ENCODE results near the gene NCKAP5. TPM values are rescaled to one million over a fixed set of nuclear protein-coding genes. Genes with fewer than 3 reads are reported as not detected.

The NCKAP5 gene
- total and polyA plus RNA-seq, 2 experiments from 2014 or later: 2.2 to 5.5 TPM

- TF ChIP-seq, protein P1, sequence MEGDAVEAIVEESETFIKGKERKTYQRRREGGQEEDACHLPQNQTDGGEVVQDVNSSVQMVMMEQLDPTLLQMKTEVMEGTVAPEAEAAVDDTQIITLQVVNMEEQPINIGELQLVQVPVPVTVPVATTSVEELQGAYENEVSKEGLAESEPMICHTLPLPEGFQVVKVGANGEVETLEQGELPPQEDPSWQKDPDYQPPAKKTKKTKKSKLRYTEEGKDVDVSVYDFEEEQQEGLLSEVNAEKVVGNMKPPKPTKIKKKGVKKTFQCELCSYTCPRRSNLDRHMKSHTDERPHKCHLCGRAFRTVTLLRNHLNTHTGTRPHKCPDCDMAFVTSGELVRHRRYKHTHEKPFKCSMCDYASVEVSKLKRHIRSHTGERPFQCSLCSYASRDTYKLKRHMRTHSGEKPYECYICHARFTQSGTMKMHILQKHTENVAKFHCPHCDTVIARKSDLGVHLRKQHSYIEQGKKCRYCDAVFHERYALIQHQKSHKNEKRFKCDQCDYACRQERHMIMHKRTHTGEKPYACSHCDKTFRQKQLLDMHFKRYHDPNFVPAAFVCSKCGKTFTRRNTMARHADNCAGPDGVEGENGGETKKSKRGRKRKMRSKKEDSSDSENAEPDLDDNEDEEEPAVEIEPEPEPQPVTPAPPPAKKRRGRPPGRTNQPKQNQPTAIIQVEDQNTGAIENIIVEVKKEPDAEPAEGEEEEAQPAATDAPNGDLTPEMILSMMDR (IDR thresholded peaks at IDR 0.05; ENCODE audit: poor library complexity): no peak
- TF ChIP-seq EZH2 (IDR thresholded peaks at IDR 0.05; ENCODE audit: borderline replicate concordance) (no peak), EZH2phosphoT487 (IDR thresholded peaks at IDR 0.05; ENCODE audit: low read depth, severe bottlenecking, unreplicated experiment) (no peak)
- Histone ChIP-seq H3K27ac (no peak overlapping the region), H3K4me3 (no peak overlapping the region), H3K9me2 (replicated peaks; ENCODE audit: insufficient read depth) (no peaks in the 10 kb centered on the region), H2AFZ (no peak overlapping the region), H3K4me2 (no peak overlapping the region), H3K36me3 (replicated peaks; ENCODE audit: insufficient read depth, low read depth) (no peaks in the 10 kb centered on the region), H3K9me3 (ENCODE audit: low read depth) (no peaks in the 10 kb centered on the region), H3K79me2 (no peaks in the 10 kb centered on the region), H4K20me1 (ENCODE audit: insufficient read depth, poor library complexity, severe bottlenecking) (no peaks in the 10 kb centered on the region), H3K4me1 (ENCODE audit: insufficient read depth) (peaks cover 10% of the 10 kb centered on the region), H3K27me3 (no peaks in the 10 kb centered on the region)
- DNase-seq (ENCODE audit: low spot score): no peak
- WGBS (ENCODE audit: low lambda C conversion rate, missing lambda C conversion rate): 94% methylated on average over 1 of the region's 1 CpG
These were observed 444.9 kb downstream of the NCKAP5 start for GRCh38 chr2:133123393-133123792.

DNA sequence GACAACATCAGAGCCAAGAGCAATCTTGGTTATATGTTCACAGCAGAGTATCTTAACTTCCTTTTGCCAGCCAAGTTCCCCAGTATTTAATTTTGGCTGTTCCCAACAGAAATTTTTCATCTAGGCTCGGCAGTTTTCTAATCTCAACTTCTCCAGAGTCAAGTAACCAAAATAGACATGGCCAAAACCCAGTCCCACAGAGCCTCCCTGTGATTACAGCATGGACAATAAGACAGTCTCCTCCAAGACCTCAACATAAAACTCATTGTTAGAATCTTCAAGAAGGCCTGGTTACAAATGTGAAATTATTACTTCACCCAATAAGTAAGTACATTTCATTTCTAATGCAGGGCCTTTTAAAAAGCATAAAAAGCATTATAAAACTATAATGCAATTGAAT lies 445.7 kb downstream of the NCKAP5 start:
- DNase-seq (ENCODE audit: low spot score): no peak
- WGBS (ENCODE audit: low lambda C conversion rate, missing lambda C conversion rate): 71% methylated on average over 1 of the region's 1 CpG

DNA sequence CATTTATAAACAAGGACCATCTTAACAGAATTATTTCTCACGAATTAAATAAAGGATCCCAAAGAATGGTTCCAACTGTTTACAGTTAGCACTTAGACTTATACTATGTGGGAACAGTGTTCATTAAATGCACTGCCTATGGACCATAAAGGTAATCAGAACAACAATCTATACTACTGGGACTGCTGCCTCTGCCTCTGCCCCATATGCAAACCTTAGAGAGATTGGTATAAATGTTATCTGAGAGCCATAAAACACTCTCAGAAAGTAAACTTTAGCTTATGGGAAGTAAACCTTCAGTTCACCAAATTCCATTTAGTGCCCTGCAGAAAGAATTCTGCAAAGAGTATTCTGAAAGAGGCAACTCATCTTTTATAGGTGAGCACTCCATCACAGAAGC lies 448.0 kb downstream of the NCKAP5 start:
- Histone ChIP-seq H3K27me3 (no peaks in the 10 kb centered on the region), H3K79me2 (no peaks in the 10 kb centered on the region), H3K4me2 (no peak overlapping the region), H3K4me3 (no peak overlapping the region), H3K27ac (no peak overlapping the region), H3K4me1 (ENCODE audit: insufficient read depth) (peaks cover 10% of the 10 kb centered on the region), H4K20me1 (ENCODE audit: insufficient read depth, poor library complexity, severe bottlenecking) (no peaks in the 10 kb centered on the region), H3K36me3 (replicated peaks; ENCODE audit: insufficient read depth, low read depth) (no peaks in the 10 kb centered on the region), H2AFZ (no peak overlapping the region), H3K9me3 (ENCODE audit: low read depth) (no peaks in the 10 kb centered on the region), H3K9me2 (replicated peaks; ENCODE audit: insufficient read depth) (no peaks in the 10 kb centered on the region)
- no peak for DNase-seq (ENCODE audit: low spot score)
- WGBS (ENCODE audit: low lambda C conversion rate, missing lambda C conversion rate): 66% methylated on average over 1 of the region's 1 CpG
- TF ChIP-seq EZH2 (IDR thresholded peaks at IDR 0.05; ENCODE audit: borderline replicate concordance) (no peak), EZH2phosphoT487 (IDR thresholded peaks at IDR 0.05; ENCODE audit: low read depth, severe bottlenecking, unreplicated experiment) (no peak)
- TF ChIP-seq, protein P1 (IDR thresholded peaks at IDR 0.05; ENCODE audit: poor library complexity): no peak

More for the DNA sequence above, 445.7 kb downstream of the NCKAP5 start:
- H3K4me1 ChIP-seq (ENCODE audit: insufficient read depth): peaks cover 10% of the 10 kb centered on the region
- no peaks in the 10 kb centered on the region for H3K79me2 ChIP-seq
- no peaks in the 10 kb centered on the region for H3K9me3 ChIP-seq (ENCODE audit: low read depth)
- no peak overlapping the region for H2AFZ ChIP-seq
- no peaks in the 10 kb centered on the region for H3K9me2 ChIP-seq (replicated peaks; ENCODE audit: insufficient read depth)
- H4K20me1 ChIP-seq (ENCODE audit: insufficient read depth, poor library complexity, severe bottlenecking): no peaks in the 10 kb centered on the region
- no peaks in the 10 kb centered on the region for H3K27me3 ChIP-seq
- no peak overlapping the region for H3K4me3 ChIP-seq
- H3K4me2 ChIP-seq: no peak overlapping the region
- no peak for TF ChIP-seq EZH2 (IDR thresholded peaks at IDR 0.05; ENCODE audit: borderline replicate concordance)
- TF ChIP-seq, protein P1 (IDR thresholded peaks at IDR 0.05; ENCODE audit: poor library complexity): no peak
- no peak for TF ChIP-seq EZH2phosphoT487 (IDR thresholded peaks at IDR 0.05; ENCODE audit: low read depth, severe bottlenecking, unreplicated experiment)
- no peaks in the 10 kb centered on the region for H3K36me3 ChIP-seq (replicated peaks; ENCODE audit: insufficient read depth, low read depth)
- H3K27ac ChIP-seq: no peak overlapping the region

DNA sequence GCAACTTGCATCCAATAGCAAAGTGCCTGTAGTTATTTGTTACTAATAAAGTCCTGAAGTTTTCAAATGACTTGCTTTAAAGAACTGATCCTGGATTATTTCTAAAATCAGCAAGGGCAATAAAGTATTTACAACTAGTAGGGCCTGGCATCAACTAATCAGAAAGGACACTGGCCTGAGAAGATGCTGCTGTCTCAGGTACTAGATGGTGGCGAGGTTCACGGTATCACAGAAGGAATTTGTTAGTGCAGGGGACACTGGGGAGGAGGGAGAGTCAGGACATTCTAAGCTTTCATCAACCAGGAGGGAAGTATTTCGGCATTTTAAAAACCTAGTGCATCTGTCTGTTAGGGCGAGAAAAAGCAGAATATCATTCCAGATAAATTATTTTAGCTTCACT lies 458.1 kb downstream of the NCKAP5 start:
- Histone ChIP-seq H3K4me2 (no peak overlapping the region), H2AFZ (no peak overlapping the region), H3K27ac (no peak overlapping the region), H3K4me3 (no peak overlapping the region), H3K4me1 (ENCODE audit: insufficient read depth) (no peaks in the 10 kb centered on the region), H3K36me3 (replicated peaks; ENCODE audit: insufficient read depth, low read depth) (no peaks in the 10 kb centered on the region), H3K9me3 (ENCODE audit: low read depth) (no peaks in the 10 kb centered on the region), H3K79me2 (no peaks in the 10 kb centered on the region), H3K27me3 (no peaks in the 10 kb centered on the region), H4K20me1 (ENCODE audit: insufficient read depth, poor library complexity, severe bottlenecking) (no peaks in the 10 kb centered on the region), H3K9me2 (replicated peaks; ENCODE audit: insufficient read depth) (no peaks in the 10 kb centered on the region)
- WGBS (ENCODE audit: low lambda C conversion rate, missing lambda C conversion rate): 78% methylated on average over 4 of the region's 4 CpGs
- no peak for DNase-seq (ENCODE audit: low spot score)
- no peak for TF ChIP-seq EZH2phosphoT487 (IDR thresholded peaks at IDR 0.05; ENCODE audit: low read depth, severe bottlenecking, unreplicated experiment)
- TF ChIP-seq, protein P1 (IDR thresholded peaks at IDR 0.05; ENCODE audit: poor library complexity): no peak
- no peak for TF ChIP-seq EZH2 (IDR thresholded peaks at IDR 0.05; ENCODE audit: borderline replicate concordance)
